HG02943 (cell line): ENCODE results near the gene HOXD13.

ENCODE experiments used
- ATAC-seq: cut with Tn5 transposase; IDR thresholded peaks from one replicate; pipeline ENCODE4 v1.9.1; 2021; ENCODE audit warnings: mild to moderate bottlenecking, low read depth, moderate library complexity; ENCODE audit not compliant: unreplicated experiment

Gene HOXD13

GRCh38 chr2:176117823-176118371, 25.4 kb downstream of the HOXD13 start:
- ATAC-seq, result no peak

- no peak for ATAC-seq
Observed at GRCh38 chr2:176118601-176119339, 26.2 kb downstream of the HOXD13 start.

- ATAC-seq, result no peak
Observed at GRCh38 chr2:176120364-176121189, 28.1 kb downstream of the HOXD13 start.

- no peak for ATAC-seq
Observed at GRCh38 chr2:176121190-176122051, 28.9 kb downstream of the HOXD13 start.

GRCh38 chr2:176122052-176122682, 29.6 kb downstream of the HOXD13 start:
- no peak for ATAC-seq

GRCh38 chr2:176122683-176123410, 30.3 kb downstream of the HOXD13 start, which contains the start of gene HOXD9:
TSS of gene HOXD9 (plus strand) at chr2:176122719. CDS start at chr2:176122769, 50 bp downstream.
- ATAC-seq, result no peak

GRCh38 chr2:176123411-176124109, 31.0 kb downstream of the HOXD13 start:
- ATAC-seq, result no peak

- ATAC-seq, result no peak
Observed at GRCh38 chr2:176124110-176124946, 31.8 kb downstream of the HOXD13 start.

- no peak for ATAC-seq
Observed at GRCh38 chr2:176124947-176125771, 32.6 kb downstream of the HOXD13 start.

GRCh38 chr2:176125772-176126054, 33.2 kb downstream of the HOXD13 start:
- no peak for ATAC-seq

- no peak for ATAC-seq
Observed at GRCh38 chr2:176126929-176127773, 34.6 kb downstream of the HOXD13 start.

- no peak for ATAC-seq
Observed at GRCh38 chr2:176127774-176128072, 35.2 kb downstream of the HOXD13 start.

- ATAC-seq, result no peak
Observed at GRCh38 chr2:176128172-176128981, 35.9 kb downstream of the HOXD13 start.

GRCh38 chr2:176128982-176129796, 36.7 kb downstream of the HOXD13 start, which contains the start of gene HOXD8:
TSS of gene HOXD8 (plus strand) at chr2:176129705. CDS start at chr2:176130367, 662 bp downstream.
- ATAC-seq, result no peak

- ATAC-seq, result no peak
Observed at GRCh38 chr2:176129813-176130146, 37.3 kb downstream of the HOXD13 start.
